ENCODE data around the gene PCBP2. TPM values are rescaled to one million over a fixed set of nuclear protein-coding genes. Genes with fewer than 3 reads are reported as not detected.
A peak's percentile ranks its signal among the peaks of the same experiment; 100 is the strongest.

PCBP2 gene
- total and polyA plus RNA-seq, 10 of the 15 experiments (the other 5 are each of a cell fraction or from before 2014, with no cell fraction given): 109 to 803 (median 327) TPM

GRCh38 chr12:53479331-53479730 lies 27.4 kb downstream of the PCBP2 start (continued):
- TF ChIP-seq, protein P1, sequence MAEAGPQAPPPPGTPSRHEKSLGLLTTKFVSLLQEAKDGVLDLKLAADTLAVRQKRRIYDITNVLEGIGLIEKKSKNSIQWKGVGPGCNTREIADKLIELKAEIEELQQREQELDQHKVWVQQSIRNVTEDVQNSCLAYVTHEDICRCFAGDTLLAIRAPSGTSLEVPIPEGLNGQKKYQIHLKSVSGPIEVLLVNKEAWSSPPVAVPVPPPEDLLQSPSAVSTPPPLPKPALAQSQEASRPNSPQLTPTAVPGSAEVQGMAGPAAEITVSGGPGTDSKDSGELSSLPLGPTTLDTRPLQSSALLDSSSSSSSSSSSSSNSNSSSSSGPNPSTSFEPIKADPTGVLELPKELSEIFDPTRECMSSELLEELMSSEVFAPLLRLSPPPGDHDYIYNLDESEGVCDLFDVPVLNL (IDR thresholded peaks at IDR 0.05; ENCODE audit: low read depth, low read length): no peak
- TF ChIP-seq, protein P2, sequence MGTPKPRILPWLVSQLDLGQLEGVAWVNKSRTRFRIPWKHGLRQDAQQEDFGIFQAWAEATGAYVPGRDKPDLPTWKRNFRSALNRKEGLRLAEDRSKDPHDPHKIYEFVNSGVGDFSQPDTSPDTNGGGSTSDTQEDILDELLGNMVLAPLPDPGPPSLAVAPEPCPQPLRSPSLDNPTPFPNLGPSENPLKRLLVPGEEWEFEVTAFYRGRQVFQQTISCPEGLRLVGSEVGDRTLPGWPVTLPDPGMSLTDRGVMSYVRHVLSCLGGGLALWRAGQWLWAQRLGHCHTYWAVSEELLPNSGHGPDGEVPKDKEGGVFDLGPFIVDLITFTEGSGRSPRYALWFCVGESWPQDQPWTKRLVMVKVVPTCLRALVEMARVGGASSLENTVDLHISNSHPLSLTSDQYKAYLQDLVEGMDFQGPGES (IDR thresholded peaks at IDR 0.05): no peak

- Histone ChIP-seq H3K4me3 (no peak overlapping the region), H2AFZ (ENCODE audit: control insufficient read depth, low read depth, low read length) (no peak overlapping the region), H3K4me2 (ENCODE audit: control insufficient read depth, insufficient read depth) (no peak overlapping the region), H3K27me3 (replicated peaks in 1 of 2; ENCODE audit: control insufficient read depth in 2 of 2, insufficient read depth in 2 of 2, low read length in 1 of 2) (no peaks in the 10 kb centered on the region), H3K36me3 (ENCODE audit: control insufficient read depth in 2 of 2, insufficient read depth in 2 of 2, low read length in 1 of 2) (peaks cover 45 to 46% of the 10 kb centered on the region in 2 experiments), H3K27ac (ENCODE audit: control insufficient read depth, insufficient read depth) (no peak overlapping the region), H3K9me3 (replicated peaks; ENCODE audit: control insufficient read depth, insufficient read depth, low read length) (no peaks in the 10 kb centered on the region), H3K9ac (ENCODE audit: control insufficient read depth, insufficient read depth, low read length) (no peak overlapping the region), H3K79me2 (ENCODE audit: control insufficient read depth, insufficient read depth, low read length) (no peaks in the 10 kb centered on the region; the same call in 1 of the 2 replicates), H3K4me1 (ENCODE audit: control insufficient read depth, insufficient read depth, low read length) (no peaks in the 10 kb centered on the region), H4K20me1 (ENCODE audit: control insufficient read depth, insufficient read depth) (no peaks in the 10 kb centered on the region; the same call in 1 of the 2 replicates)
- ATAC-seq (no peak), FAIRE-seq (no peak), DNase-seq (ENCODE audit: low read depth, low spot score) (no peak)
- ChIA-PET SMC1A (ENCODE audit: uncharacterized antibody, unreplicated experiment) (interaction anchor here (1.0 to 2.3 kb wide), 4 partner anchors 8 to 129 kb away, joined by 3 to 6 read pairs (median 4); no protein-coding TSS in a partner anchor), POLR2A (interaction anchor here (0.5 to 1.6 kb wide), 5 partner anchors 13 to 209 kb away, joined by 4 to 6 read pairs (median 4); no protein-coding TSS in a partner anchor), CTCF (interaction anchor here (1.2 to 3.5 kb wide), 3 partner anchors 8 to 157 kb away, joined by 5 to 13 read pairs (median 7); no protein-coding TSS in a partner anchor), RAD21 (ENCODE audit: unreplicated experiment) (interaction anchor here (1.4 kb wide), 1 partner anchor 28 kb away, joined by 3 read pairs; no protein-coding TSS in a partner anchor)
- intact Hi-C loops (cut with micrococcal nuclease; ENCODE audit: unreplicated experiment): no loop called here
- in situ Hi-C loops (cut with MboI): no loop called here
- no TSS peak for BruUV-seq (replicated peaks)
- TF ChIP-seq SMAD5 (IDR thresholded peaks at IDR 0.05; ENCODE audit: low read depth): peak; percentile 25; the same call in 1 of the 2 replicates
- TF ChIP-seq SMARCA5 (IDR thresholded peaks at IDR 0.05): no peak
- TF ChIP-seq POLR2AphosphoS5 (IDR thresholded peaks at IDR 0.05; ENCODE audit: low read length): 0 out of 2 replicates have a peak, but pooled peaks have one; percentile 23
- peak; percentile 37; the same call in 1 of the 2 replicates for TF ChIP-seq POLR2A (IDR thresholded peaks at IDR 0.05; ENCODE audit: low read depth, low read length)
- TF ChIP-seq NKRF (conservative IDR thresholded peaks at IDR 0.05): no peak
- no peak for TF ChIP-seq RB1 (IDR thresholded peaks at IDR 0.05; ENCODE audit: borderline replicate concordance)
- WGBS (ENCODE audit: insufficient coverage, insufficient replicate concordance, low lambda C conversion rate, missing lambda C conversion rate): 79% methylated on average over 12 of the region's 12 CpGs
Observed at GRCh38 chr12:53480491-53481442, 28.9 kb downstream of the PCBP2 start.

Measured in GM12878 (cell line).